ENCODE measurements around the gene RECQL.
"Not testable (repeated sequence)": the region's sequence is repeated elsewhere in the genome, so short reads cannot be mapped to it uniquely, and the experiment has no call there.

- not testable (repeated sequence) for TF ChIP-seq CTCF, EZH2 (IDR thresholded peaks at IDR 0.05)
These were observed 34.1 kb downstream of the RECQL start for GRCh38 chr12:21467334-21467733.

All from neural progenitor cell (in vitro differentiated cells).